ENCODE data around the gene FAM193A. TPM values are rescaled to one million over a fixed set of nuclear protein-coding genes. Genes with fewer than 3 reads are reported as not detected.

The FAM193A gene
- total RNA-seq, result 10 to 100 TPM; 23.7 to 87.0 (median 27.1) TPM

- peaks cover 22 to 33% (median 24%) of the 10 kb centered on the region in 4 donors for H3K4me1 ChIP-seq
- no peaks in the 10 kb centered on the region for H3K36me3 ChIP-seq
- peak within 1 kb of the TSS; percentile 82 to 97 (median 94) for H3K4me3 ChIP-seq
- H3K27ac ChIP-seq, result peak within 1 kb of the TSS; percentile 89 to 97 (median 93)
- WGBS, 2 donors, result 6% methylated on average over 16 of the region's 106 CpGs; no CpG with 5 or more reads in 1 of the 2 donors
- TF ChIP-seq EP300 (IDR thresholded peaks at IDR 0.05) (peak in 1 of 4 donors; percentile 18), POLR2A (IDR thresholded peaks at IDR 0.05) (peak in 2 of 4 donors; percentile 5 to 73), POLR2AphosphoS5 (IDR thresholded peaks at IDR 0.05) (peak; percentile 73 to 74)
- TF ChIP-seq, protein P1, sequence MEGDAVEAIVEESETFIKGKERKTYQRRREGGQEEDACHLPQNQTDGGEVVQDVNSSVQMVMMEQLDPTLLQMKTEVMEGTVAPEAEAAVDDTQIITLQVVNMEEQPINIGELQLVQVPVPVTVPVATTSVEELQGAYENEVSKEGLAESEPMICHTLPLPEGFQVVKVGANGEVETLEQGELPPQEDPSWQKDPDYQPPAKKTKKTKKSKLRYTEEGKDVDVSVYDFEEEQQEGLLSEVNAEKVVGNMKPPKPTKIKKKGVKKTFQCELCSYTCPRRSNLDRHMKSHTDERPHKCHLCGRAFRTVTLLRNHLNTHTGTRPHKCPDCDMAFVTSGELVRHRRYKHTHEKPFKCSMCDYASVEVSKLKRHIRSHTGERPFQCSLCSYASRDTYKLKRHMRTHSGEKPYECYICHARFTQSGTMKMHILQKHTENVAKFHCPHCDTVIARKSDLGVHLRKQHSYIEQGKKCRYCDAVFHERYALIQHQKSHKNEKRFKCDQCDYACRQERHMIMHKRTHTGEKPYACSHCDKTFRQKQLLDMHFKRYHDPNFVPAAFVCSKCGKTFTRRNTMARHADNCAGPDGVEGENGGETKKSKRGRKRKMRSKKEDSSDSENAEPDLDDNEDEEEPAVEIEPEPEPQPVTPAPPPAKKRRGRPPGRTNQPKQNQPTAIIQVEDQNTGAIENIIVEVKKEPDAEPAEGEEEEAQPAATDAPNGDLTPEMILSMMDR (IDR thresholded peaks at IDR 0.05), result peak in 3 of 6 experiments; percentile 23 to 28 (median 24)
- ATAC-seq (ENCODE audit: low FRiP score in 2 of 2) (peak; percentile 98 to 100), DNase-seq (peak; percentile 99 to 100)
- H3K9me3 ChIP-seq, result no peaks in the 10 kb centered on the region
- no peaks in the 10 kb centered on the region for H3K27me3 ChIP-seq
Measured at GRCh38 chr4:2536193-2537010, at the start of gene FAM193A. Gene FAM193A, plus strand, starts transcription at chr4:2536647. Its CDS starts 269 bp downstream, at chr4:2536916.

DNA sequence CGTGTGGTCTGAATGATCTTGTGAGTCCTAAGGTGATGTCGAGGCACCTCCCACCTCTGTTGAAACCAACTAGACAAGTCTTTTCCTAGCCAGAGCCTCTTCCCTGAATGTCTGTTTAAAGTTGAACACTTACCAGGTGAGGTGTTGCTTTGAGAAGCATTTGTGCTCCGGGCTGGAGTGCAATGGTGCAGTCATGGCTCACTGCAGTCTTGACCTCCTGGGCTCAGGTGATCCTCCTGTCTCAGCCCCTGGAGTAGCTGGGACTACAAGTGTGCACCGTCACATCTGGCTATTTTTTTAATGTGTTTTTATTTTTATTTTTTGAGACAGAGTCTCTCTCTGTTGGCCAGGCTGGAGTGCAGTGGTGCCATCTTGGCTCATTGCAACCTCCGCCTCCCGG, 49.5 kb upstream of the FAM193A start:
- H3K4me3 ChIP-seq, result no peak overlapping the region
- no peak overlapping the region for H3K27ac ChIP-seq
- no peaks in the 10 kb centered on the region for H3K9me3 ChIP-seq
- H3K27me3 ChIP-seq, result no peaks in the 10 kb centered on the region
- peaks cover 8 to 26% (median 15%) of the 10 kb centered on the region in 4 donors for H3K36me3 ChIP-seq
- no peak for ATAC-seq (ENCODE audit: low FRiP score in 2 of 2)
- 92 to 99% methylated on average over 6 of the region's 6 CpGs for WGBS, 2 donors
- H3K4me1 ChIP-seq, result peaks cover 59 to 81% (median 69%) of the 10 kb centered on the region in 4 donors
- no peak for DNase-seq
- TF ChIP-seq POLR2AphosphoS5 (IDR thresholded peaks at IDR 0.05) (no peak), EP300 (IDR thresholded peaks at IDR 0.05) (no peak), POLR2A (IDR thresholded peaks at IDR 0.05) (no peak)
- TF ChIP-seq, protein P1 (IDR thresholded peaks at IDR 0.05), result no peak

- TF ChIP-seq, protein P1 (IDR thresholded peaks at IDR 0.05), result no peak
- no peak for TF ChIP-seq POLR2AphosphoS5 (IDR thresholded peaks at IDR 0.05)
- no peak for TF ChIP-seq EP300 (IDR thresholded peaks at IDR 0.05)
- TF ChIP-seq POLR2A (IDR thresholded peaks at IDR 0.05), result no peak
- H3K27ac ChIP-seq, result no peak overlapping the region
- H3K4me3 ChIP-seq, result no peak overlapping the region
- 76 to 81% methylated on average over 6 of the region's 6 CpGs for WGBS, 2 donors
- no peaks in the 10 kb centered on the region for H3K9me3 ChIP-seq
- DNase-seq, result no peak
- no peaks in the 10 kb centered on the region for H3K27me3 ChIP-seq
- H3K36me3 ChIP-seq, result peaks cover 8 to 33% (median 21%) of the 10 kb centered on the region in 4 donors
- peaks cover 56 to 76% (median 62%) of the 10 kb centered on the region in 4 donors for H3K4me1 ChIP-seq
- ATAC-seq (ENCODE audit: low FRiP score in 2 of 2), result no peak
Measured at GRCh38 chr4:2487632-2488031, 48.8 kb upstream of the FAM193A start.

GRCh38 chr4:2489081-2489805, 47.2 kb upstream of the FAM193A start:
- DNase-seq, result no peak
- no peak overlapping the region for H3K4me3 ChIP-seq
- no peaks in the 10 kb centered on the region for H3K27me3 ChIP-seq
- peak overlapping the region in 1 of 4 donors; percentile 53 for H3K27ac ChIP-seq
- H3K4me1 ChIP-seq, result peaks cover 47 to 65% (median 49%) of the 10 kb centered on the region in 4 donors
- TF ChIP-seq POLR2A (IDR thresholded peaks at IDR 0.05) (no peak), POLR2AphosphoS5 (IDR thresholded peaks at IDR 0.05) (no peak), EP300 (IDR thresholded peaks at IDR 0.05) (no peak)
- TF ChIP-seq, protein P1 (IDR thresholded peaks at IDR 0.05), result no peak
- 92 to 93% methylated on average over 20 of the region's 20 CpGs for WGBS, 2 donors
- no peaks in the 10 kb centered on the region for H3K9me3 ChIP-seq
- no peak for ATAC-seq (ENCODE audit: low FRiP score in 2 of 2)
- peaks cover 8 to 47% (median 24%) of the 10 kb centered on the region in 4 donors for H3K36me3 ChIP-seq
